H1 (cell line): Measurements from ENCODE around the gene BMI1. TPM values are rescaled to one million over a fixed set of nuclear protein-coding genes. Genes with fewer than 3 reads are reported as not detected.

Experiments
- ASH2L ChIP-seq: fragments of 200-600, 300-600 bp; sonication (generic); IDR thresholded peaks from one replicate; pipeline ENCODE4 v1.7.1; 2017; ENCODE audit warnings: low read length
- BACH1 ChIP-seq: IDR thresholded peaks from 2 replicates; pipeline ENCODE4 v1.6.1; 2012; ENCODE audit warnings: low read length, improper control_type of control experiment
- CBX8 ChIP-seq: fragments of 300-800, 300-1000 bp; sonication (generic); IDR thresholded peaks from 2 replicates; pipeline ENCODE4 v1.7.1; 2016; ENCODE audit warnings: low read depth, low read length, borderline replicate concordance
- CHD2 ChIP-seq: IDR thresholded peaks from 2 replicates; pipeline ENCODE4 v1.6.1; 2012; ENCODE audit warnings: low read length, improper control_type of control experiment
- CREB1 ChIP-seq: IDR thresholded peaks from 2 replicates; pipeline ENCODE4 v1.6.1; 2012; ENCODE audit warnings: inconsistent platforms
- FOSL1 ChIP-seq: IDR thresholded peaks from 2 replicates; pipeline ENCODE4 v1.6.1; 2011; ENCODE audit warnings: mild to moderate bottlenecking, low read depth, low read length, moderate library complexity; ENCODE audit not compliant: insufficient read depth
- JUN ChIP-seq: IDR thresholded peaks from 2 replicates; pipeline ENCODE4 v1.6.1; 2011; ENCODE audit warnings: low read depth, mild to moderate bottlenecking, improper control_type of control experiment, low read length
- NANOG ChIP-seq: IDR thresholded peaks from 2 replicates; pipeline ENCODE4 v1.6.1; 2011; ENCODE audit warnings: low read length, low read depth, mild to moderate bottlenecking, inconsistent platforms; ENCODE audit not compliant: insufficient read depth, poor library complexity, severe bottlenecking
- RBBP5 ChIP-seq: IDR thresholded peaks from 2 replicates; pipeline ENCODE4 v1.7.1; 2012; ENCODE audit warnings: low read depth, mild to moderate bottlenecking, inconsistent platforms, low read length, moderate library complexity, borderline replicate concordance
- RFX5 ChIP-seq: IDR thresholded peaks from 2 replicates; pipeline ENCODE4 v1.6.1; 2011; ENCODE audit warnings: low read depth, low read length, improper control_type of control experiment, borderline replicate concordance
- RXRA ChIP-seq: IDR thresholded peaks from 2 replicates; pipeline ENCODE4 v1.6.1; 2011; ENCODE audit warnings: low read depth, mild to moderate bottlenecking, low read length, moderate library complexity; ENCODE audit not compliant: insufficient read depth
- SAP30 ChIP-seq: fragments of 300-600 bp; sonication (generic); IDR thresholded peaks from 2 replicates; pipeline ENCODE4 v1.7.1; 2012; ENCODE audit warnings: low read length, moderate library complexity, mild to moderate bottlenecking, inconsistent platforms; ENCODE audit not compliant: insufficient read depth, insufficient replicate concordance
- SP1 ChIP-seq: IDR thresholded peaks from 2 replicates; pipeline ENCODE4 v1.6.1; 2011; ENCODE audit warnings: low read depth, low read length
- SP2 ChIP-seq: IDR thresholded peaks from 2 replicates; pipeline ENCODE4 v1.6.1; 2012; ENCODE audit warnings: mild to moderate bottlenecking, low read length, inconsistent platforms
- SUZ12 ChIP-seq: fragments of 200-600 bp; sonication (generic); IDR thresholded peaks from 2 replicates; pipeline ENCODE4 v1.6.1; 2012; ENCODE audit warnings: mild to moderate bottlenecking, inconsistent platforms, low read length, moderate library complexity, mixed read lengths
- TBP ChIP-seq: IDR thresholded peaks from 2 replicates; pipeline ENCODE4 v1.6.1; 2011; ENCODE audit warnings: low read depth, low read length, improper control_type of control experiment
- TCF12 ChIP-seq: IDR thresholded peaks from 2 replicates; pipeline ENCODE4 v1.6.1; 2011; ENCODE audit warnings: low read depth, mild to moderate bottlenecking, low read length
- YY1 ChIP-seq: IDR thresholded peaks from 2 replicates; pipeline ENCODE4 v1.6.1; 2011; ENCODE audit warnings: low read depth, mild to moderate bottlenecking, low read length
- ZNF274 ChIP-seq: IDR thresholded peaks from 2 replicates; pipeline ENCODE4 v1.7.0; 2012; ENCODE audit warnings: low read length, borderline replicate concordance; ENCODE audit errors: extremely low read depth
- polyA plus RNA-seq, 7 experiments: library from polyadenylated mRNA; depleted of rRNA in 3 of 7; stranded (reverse) in 5 of 7; unstranded in 2 of 7; fragments of >200 nt in 5 of 7; fragments of 200-250 nt in 2 of 7; gene quantifications; 1 replicate in 5 of 7; 2 replicates in 1 of 7; 4 replicates in 1 of 7; pipeline versions ENCODE4 v1.2.1 to v1.2.3, GENCODE V29; 2011 to 2013; ENCODE audit warnings: missing spikeins in 2 of 7, mixed read lengths in 2 of 7
- total RNA-seq: library from RNA; stranded (reverse); fragmentation: NEBNext Ultra II Directional; extraction: Animal tissue kit (Norgen Biotek cat#: 25700); gene quantifications from 2 replicates; pipeline ENCODE4 v1.2.1, GENCODE V29; 2021
- TF ChIP-seq, protein P1 (sequence below): IDR thresholded peaks from 2 replicates; pipeline ENCODE4 v1.6.1; 2012; ENCODE audit warnings: low read length, inconsistent platforms
- TF ChIP-seq, protein P2 (sequence below): IDR thresholded peaks from 2 replicates; pipeline ENCODE4 v1.6.1; 2012; ENCODE audit warnings: inconsistent platforms
- TF ChIP-seq, protein P3 (sequence below): IDR thresholded peaks from 2 replicates; pipeline ENCODE4 v1.6.1; 2011; ENCODE audit warnings: low read depth, mild to moderate bottlenecking, low read length; ENCODE audit not compliant: insufficient read depth

BMI1 gene
- total and polyA plus RNA-seq, 2 of the 8 experiments (the other 6 are each of a cell fraction or from before 2014, with no cell fraction given), result 2.8 to 10.7 TPM

DNA sequence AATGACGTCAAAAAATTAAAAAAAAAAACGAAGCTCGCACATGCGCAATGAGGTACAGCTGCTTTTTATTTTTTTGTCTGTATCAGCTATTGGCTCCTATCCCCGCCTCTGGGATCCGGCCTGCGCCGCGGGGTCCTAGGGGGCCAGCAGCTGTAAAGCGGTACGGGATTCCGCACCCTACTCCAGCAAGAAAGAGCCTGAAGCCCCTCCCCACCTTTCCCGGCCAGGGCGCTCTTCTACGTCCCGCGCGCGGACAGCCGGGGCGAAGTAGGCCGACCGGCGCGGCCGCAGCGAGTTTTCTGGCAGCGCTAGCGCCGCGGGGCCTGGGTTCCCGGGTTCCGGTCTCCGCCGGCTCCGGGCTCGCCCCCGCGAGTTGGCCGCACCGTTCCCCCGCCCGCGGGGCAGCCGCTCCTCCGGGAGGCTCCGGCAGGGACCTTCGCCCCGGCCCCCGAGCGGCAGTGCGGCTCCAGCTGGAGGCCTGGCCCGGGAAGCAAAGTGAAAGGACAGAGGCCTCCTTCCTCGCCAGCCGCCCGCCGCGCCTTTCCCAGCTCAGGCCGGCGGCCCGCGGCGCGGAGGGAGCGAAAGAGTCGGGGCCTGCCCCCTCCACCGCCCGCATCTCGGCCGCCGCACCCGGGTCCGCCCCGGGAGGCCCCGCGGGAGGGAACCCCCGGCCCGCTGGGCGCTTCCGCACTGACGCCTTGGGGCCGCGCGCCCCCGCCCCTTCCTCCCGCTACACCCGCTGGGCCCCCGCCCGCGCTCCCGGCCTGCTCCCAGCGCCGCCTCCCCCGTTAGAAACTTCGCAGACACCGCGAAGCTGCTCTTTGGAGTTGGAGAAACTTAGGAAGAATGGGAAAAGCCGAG is 19.7 kb downstream of the BMI1 start (continued):
- TF ChIP-seq BACH1, result no peak
- TF ChIP-seq ASH2L, result peak; percentile 89
- TF ChIP-seq SP1, result no peak
- no peak for TF ChIP-seq JUN
- no peak for TF ChIP-seq FOSL1
- TF ChIP-seq, protein P1, sequence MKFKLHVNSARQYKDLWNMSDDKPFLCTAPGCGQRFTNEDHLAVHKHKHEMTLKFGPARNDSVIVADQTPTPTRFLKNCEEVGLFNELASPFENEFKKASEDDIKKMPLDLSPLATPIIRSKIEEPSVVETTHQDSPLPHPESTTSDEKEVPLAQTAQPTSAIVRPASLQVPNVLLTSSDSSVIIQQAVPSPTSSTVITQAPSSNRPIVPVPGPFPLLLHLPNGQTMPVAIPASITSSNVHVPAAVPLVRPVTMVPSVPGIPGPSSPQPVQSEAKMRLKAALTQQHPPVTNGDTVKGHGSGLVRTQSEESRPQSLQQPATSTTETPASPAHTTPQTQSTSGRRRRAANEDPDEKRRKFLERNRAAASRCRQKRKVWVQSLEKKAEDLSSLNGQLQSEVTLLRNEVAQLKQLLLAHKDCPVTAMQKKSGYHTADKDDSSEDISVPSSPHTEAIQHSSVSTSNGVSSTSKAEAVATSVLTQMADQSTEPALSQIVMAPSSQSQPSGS, result no peak
- TF ChIP-seq CBX8, result no peak
- TF ChIP-seq, protein P2, sequence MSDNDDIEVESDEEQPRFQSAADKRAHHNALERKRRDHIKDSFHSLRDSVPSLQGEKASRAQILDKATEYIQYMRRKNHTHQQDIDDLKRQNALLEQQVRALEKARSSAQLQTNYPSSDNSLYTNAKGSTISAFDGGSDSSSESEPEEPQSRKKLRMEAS, result no peak
- TF ChIP-seq SP2, result no peak
- no peak for TF ChIP-seq CHD2
- no peak for TF ChIP-seq SAP30
- no peak for TF ChIP-seq NANOG
- no peak for TF ChIP-seq SUZ12
- no peak; the same call in 1 of the 2 replicates for TF ChIP-seq RBBP5
- no peak for TF ChIP-seq RXRA
- no peak for TF ChIP-seq YY1
- peak; percentile 54; the same call in 1 of the 2 replicates for TF ChIP-seq CREB1
- TF ChIP-seq TCF12, result no peak
- no peak for TF ChIP-seq TBP
- TF ChIP-seq, protein P3, sequence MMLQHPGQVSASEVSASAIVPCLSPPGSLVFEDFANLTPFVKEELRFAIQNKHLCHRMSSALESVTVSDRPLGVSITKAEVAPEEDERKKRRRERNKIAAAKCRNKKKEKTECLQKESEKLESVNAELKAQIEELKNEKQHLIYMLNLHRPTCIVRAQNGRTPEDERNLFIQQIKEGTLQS, result 0 out of 2 replicates have a peak, but pooled peaks have one; percentile 16
- no peak for TF ChIP-seq RFX5
- TF ChIP-seq ZNF274, result no peak
